ENCODE data around the gene PDE7B. TPM values are rescaled to one million over a fixed set of nuclear protein-coding genes. Genes with fewer than 3 reads are reported as not detected.

PDE7B gene
- total and polyA plus RNA-seq, 8 donors: 0.29 to 73.2 (median 5.0) TPM

GRCh38 chr6:136020691-136021090 is 169.2 kb downstream of the PDE7B start:
- no peak for DNase-seq
- Histone ChIP-seq H3K4me1 (peaks cover 0 to 12% (median 9%) of the 10 kb centered on the region in 4 donors), H3K27ac (no peak overlapping the region), H3K4me3 (no peak overlapping the region), H3K36me3 (no peaks in the 10 kb centered on the region), H3K27me3 (no peaks in the 10 kb centered on the region), H3K9me3 (no peaks in the 10 kb centered on the region)
- WGBS, 5 donors: 63 to 71% (median 66%) methylated on average over 2 of the region's 2 CpGs
- TF ChIP-seq POLR2AphosphoS5 (IDR thresholded peaks at IDR 0.05) (no peak), CTCF (IDR thresholded peaks at IDR 0.05) (no peak), POLR2A (IDR thresholded peaks at IDR 0.05) (no peak), EP300 (IDR thresholded peaks at IDR 0.05) (no peak)
- intact Hi-C loops (cut with DNase I; ENCODE audit: low total_unique reads): no loop called here

- H3K27me3 ChIP-seq: no peaks in the 10 kb centered on the region
- intact Hi-C loops (cut with DNase I; ENCODE audit: low total_unique reads): no loop called here
- no peak overlapping the region for H3K4me3 ChIP-seq
- H3K27ac ChIP-seq: no peak overlapping the region
- no peak for DNase-seq
- no peaks in the 10 kb centered on the region for H3K9me3 ChIP-seq
- 63 to 79% (median 70%) methylated on average over 3 of the region's 3 CpGs for WGBS, 5 donors
- no peaks in the 10 kb centered on the region for H3K36me3 ChIP-seq
- no peak for TF ChIP-seq CTCF (IDR thresholded peaks at IDR 0.05)
- no peak for TF ChIP-seq POLR2A (IDR thresholded peaks at IDR 0.05)
- no peak for TF ChIP-seq POLR2AphosphoS5 (IDR thresholded peaks at IDR 0.05)
- no peak for TF ChIP-seq EP300 (IDR thresholded peaks at IDR 0.05)
- H3K4me1 ChIP-seq: peaks cover 0 to 8% (median 2%) of the 10 kb centered on the region in 4 donors
Observed at GRCh38 chr6:136022224-136022874, 170.8 kb downstream of the PDE7B start.

GRCh38 chr6:136024711-136025110 is 173.2 kb downstream of the PDE7B start:
- TF ChIP-seq EP300 (IDR thresholded peaks at IDR 0.05) (no peak), CTCF (IDR thresholded peaks at IDR 0.05) (no peak), POLR2AphosphoS5 (IDR thresholded peaks at IDR 0.05) (no peak), POLR2A (IDR thresholded peaks at IDR 0.05) (no peak)

GRCh38 chr6:136025736-136026135 is 174.2 kb downstream of the PDE7B start:
- no peaks in the 10 kb centered on the region for H3K27me3 ChIP-seq
- TF ChIP-seq POLR2A (IDR thresholded peaks at IDR 0.05): no peak
- TF ChIP-seq EP300 (IDR thresholded peaks at IDR 0.05): no peak
- TF ChIP-seq CTCF (IDR thresholded peaks at IDR 0.05): no peak
- 45 to 59% (median 50%) methylated on average over 2 of the region's 2 CpGs for WGBS, 5 donors
- H3K4me3 ChIP-seq: no peak overlapping the region
- DNase-seq: no peak
- intact Hi-C loops (cut with DNase I; ENCODE audit: low total_unique reads): no loop called here
- H3K27ac ChIP-seq: no peak overlapping the region
- H3K9me3 ChIP-seq: no peaks in the 10 kb centered on the region
- H3K4me1 ChIP-seq: peaks cover 0 to 6% (median 2%) of the 10 kb centered on the region in 4 donors
- no peaks in the 10 kb centered on the region for H3K36me3 ChIP-seq

More at GRCh38 chr6:136024711-136025110, 173.2 kb downstream of the PDE7B start:
- peaks cover 0 to 8% (median 2%) of the 10 kb centered on the region in 4 donors for H3K4me1 ChIP-seq
- H3K27me3 ChIP-seq: no peaks in the 10 kb centered on the region
- intact Hi-C loops (cut with DNase I; ENCODE audit: low total_unique reads): no loop called here
- 59 to 81% (median 66%) methylated on average over 4 of the region's 4 CpGs for WGBS, 5 donors
- H3K4me3 ChIP-seq: no peak overlapping the region
- no peak overlapping the region for H3K27ac ChIP-seq
- no peak for DNase-seq
- H3K36me3 ChIP-seq: no peaks in the 10 kb centered on the region
- no peaks in the 10 kb centered on the region for H3K9me3 ChIP-seq
